GM10248 (cell line): Measurements from ENCODE around the gene SRPK1.

Source experiments
- CTCF ChIA-PET: fragments of 300-600 bp; sonication (Branson Sonifier 250); formaldehyde crosslinking; extraction: SDS; loops from one replicate; lab custom pipeline; 2021; ENCODE audit warnings: antibody characterized with exemption; lab: Yijun Ruan, JAX
- POLR2A ChIA-PET: fragments of 350-650 bp; sonication (Branson Sonifier 250); formaldehyde crosslinking; extraction: SDS; loops from one replicate; lab custom pipeline; 2020; ENCODE audit warnings: antibody characterized with exemption; lab: Yijun Ruan, JAX
- DNase-seq: peaks from one replicate; pipeline ENCODE4 v3.0.0; 2012; ENCODE audit errors: extremely low spot score
- TF ChIP-seq, protein P1 (sequence below): IDR thresholded peaks from 2 replicates; pipeline ENCODE4 v1.5.1; 2012; ENCODE audit warnings: mild to moderate bottlenecking, low read depth; ENCODE audit errors: extremely low read depth, missing control alignments, control extremely low read depth

The SRPK1 gene

DNA sequence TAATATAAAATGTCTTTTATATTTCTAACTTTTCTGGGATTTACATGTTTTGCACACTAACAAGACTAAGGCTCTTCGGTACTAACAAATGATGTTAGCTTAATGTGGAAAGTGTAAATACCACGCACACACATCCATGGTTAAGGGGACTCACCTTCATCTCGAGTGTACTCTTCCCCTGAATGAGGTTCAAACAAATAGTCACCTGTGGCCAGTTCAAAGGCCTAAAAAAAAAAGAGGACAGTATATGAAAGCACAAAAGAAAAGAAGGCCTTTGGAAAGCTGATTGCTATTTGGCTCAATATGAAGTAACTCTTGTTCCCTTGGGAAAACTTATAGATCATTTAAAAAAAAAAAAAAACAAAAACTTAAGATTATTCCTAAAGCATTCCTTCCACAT is 78.5 kb downstream of the SRPK1 start:
- POLR2A ChIA-PET, result no interaction called here
- CTCF ChIA-PET, result no interaction called here
- TF ChIP-seq, protein P1, sequence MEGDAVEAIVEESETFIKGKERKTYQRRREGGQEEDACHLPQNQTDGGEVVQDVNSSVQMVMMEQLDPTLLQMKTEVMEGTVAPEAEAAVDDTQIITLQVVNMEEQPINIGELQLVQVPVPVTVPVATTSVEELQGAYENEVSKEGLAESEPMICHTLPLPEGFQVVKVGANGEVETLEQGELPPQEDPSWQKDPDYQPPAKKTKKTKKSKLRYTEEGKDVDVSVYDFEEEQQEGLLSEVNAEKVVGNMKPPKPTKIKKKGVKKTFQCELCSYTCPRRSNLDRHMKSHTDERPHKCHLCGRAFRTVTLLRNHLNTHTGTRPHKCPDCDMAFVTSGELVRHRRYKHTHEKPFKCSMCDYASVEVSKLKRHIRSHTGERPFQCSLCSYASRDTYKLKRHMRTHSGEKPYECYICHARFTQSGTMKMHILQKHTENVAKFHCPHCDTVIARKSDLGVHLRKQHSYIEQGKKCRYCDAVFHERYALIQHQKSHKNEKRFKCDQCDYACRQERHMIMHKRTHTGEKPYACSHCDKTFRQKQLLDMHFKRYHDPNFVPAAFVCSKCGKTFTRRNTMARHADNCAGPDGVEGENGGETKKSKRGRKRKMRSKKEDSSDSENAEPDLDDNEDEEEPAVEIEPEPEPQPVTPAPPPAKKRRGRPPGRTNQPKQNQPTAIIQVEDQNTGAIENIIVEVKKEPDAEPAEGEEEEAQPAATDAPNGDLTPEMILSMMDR, result no peak
- no peak for DNase-seq

- TF ChIP-seq, protein P1, result no peak
- ChIA-PET CTCF (interaction anchor here (1.0 to 1.4 kb wide), 2 partner anchors 13 to 20 kb away, joined by 3 read pairs; no protein-coding TSS in a partner anchor), POLR2A (no interaction called here)
These were observed 81.9 kb downstream of the SRPK1 start for GRCh38 chr6:35839019-35839418.

GRCh38 chr6:35833536-35833935 is 87.4 kb downstream of the SRPK1 start:
- ChIA-PET POLR2A (no interaction called here), CTCF (no interaction called here)
- TF ChIP-seq, protein P1, result no peak
- DNase-seq, result no peak

More at GRCh38 chr6:35839019-35839418, 81.9 kb downstream of the SRPK1 start:
- no peak for DNase-seq

DNA sequence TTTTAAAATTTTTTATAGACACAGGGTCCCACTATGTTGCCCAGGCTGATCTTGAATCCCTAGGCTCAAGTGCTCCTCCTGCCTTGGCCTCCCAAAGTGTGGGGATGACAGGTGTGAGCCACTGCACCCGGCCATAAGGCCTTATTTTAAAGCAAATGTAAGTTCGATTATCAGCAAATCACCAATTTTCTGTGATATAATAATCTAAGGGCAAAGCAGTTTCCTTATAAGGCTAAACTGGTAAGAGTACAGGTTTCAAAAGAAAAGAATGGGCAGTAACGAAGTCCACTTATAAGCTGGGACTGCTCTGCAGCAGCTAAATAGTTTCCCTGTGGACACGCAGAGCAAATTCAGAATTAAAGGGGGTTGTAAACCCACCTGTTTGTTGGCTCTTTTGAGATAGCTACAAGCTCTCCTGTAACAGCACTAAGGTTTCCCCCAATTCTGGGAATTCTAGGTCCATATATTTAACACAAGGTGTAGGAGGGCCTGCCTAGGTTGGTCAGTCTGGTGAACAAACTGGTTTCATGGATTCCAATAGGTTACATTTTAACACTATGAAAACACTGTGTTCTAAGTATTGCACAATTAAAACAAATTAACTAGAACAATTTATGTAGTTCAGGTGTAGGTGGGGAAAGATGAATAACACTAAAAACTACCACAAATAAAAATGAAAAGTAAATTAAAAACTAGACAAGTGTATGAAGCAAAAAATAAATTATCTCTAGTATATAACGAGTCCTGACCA is 89.5 kb downstream of the SRPK1 start:
- POLR2A ChIA-PET, result no interaction called here
- TF ChIP-seq, protein P1, result no peak
- no peak for DNase-seq
- CTCF ChIA-PET, result interaction anchor here (0.9 kb wide), 1 partner anchor 8 kb away, joined by 3 read pairs; no protein-coding TSS in a partner anchor

DNA sequence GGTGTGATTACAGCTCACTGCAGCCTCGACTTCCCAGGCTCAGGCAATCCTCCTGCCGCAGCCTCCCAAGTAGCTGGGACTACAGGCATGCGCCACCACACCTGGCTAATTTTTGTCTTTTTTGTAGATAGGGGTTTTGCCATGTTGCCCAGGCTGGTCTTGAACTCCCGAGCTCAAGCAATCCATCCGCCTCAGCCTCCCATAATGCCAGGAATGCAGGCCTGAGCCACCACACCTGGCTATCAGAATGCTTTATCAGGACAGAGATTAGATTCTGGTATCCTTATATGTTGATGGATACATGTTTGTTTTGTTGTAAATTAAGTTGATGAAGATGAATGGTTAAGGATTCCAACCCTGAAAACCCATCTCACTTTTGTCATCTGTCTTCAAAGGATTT is 91.6 kb downstream of the SRPK1 start:
- POLR2A ChIA-PET, result no interaction called here
- no peak for DNase-seq
- TF ChIP-seq, protein P1, result no peak
- CTCF ChIA-PET, result no interaction called here

GRCh38 chr6:35824552-35825192 is 96.2 kb downstream of the SRPK1 start:
- ChIA-PET CTCF (no interaction called here), POLR2A (no interaction called here)
- DNase-seq, result no peak
- TF ChIP-seq, protein P1, result no peak
